Neural progenitor cell (in vitro differentiated cells): ENCODE measurements around the gene PFN1.

ENCODE experiments used
- EZH2phosphoT487 ChIP-seq: fragments of 200-600 bp; sonication (generic); IDR thresholded peaks from 2 replicates; pipeline ENCODE4 v1.6.1; 2017; ENCODE audit warnings: antibody characterized with exemption
- TF ChIP-seq, protein P1 (sequence below): fragments of 200-600 bp; sonication (generic); IDR thresholded peaks from 2 replicates; pipeline ENCODE4 v1.5.1; 2017; ENCODE audit warnings: antibody characterized with exemption, mild to moderate bottlenecking

DNA sequence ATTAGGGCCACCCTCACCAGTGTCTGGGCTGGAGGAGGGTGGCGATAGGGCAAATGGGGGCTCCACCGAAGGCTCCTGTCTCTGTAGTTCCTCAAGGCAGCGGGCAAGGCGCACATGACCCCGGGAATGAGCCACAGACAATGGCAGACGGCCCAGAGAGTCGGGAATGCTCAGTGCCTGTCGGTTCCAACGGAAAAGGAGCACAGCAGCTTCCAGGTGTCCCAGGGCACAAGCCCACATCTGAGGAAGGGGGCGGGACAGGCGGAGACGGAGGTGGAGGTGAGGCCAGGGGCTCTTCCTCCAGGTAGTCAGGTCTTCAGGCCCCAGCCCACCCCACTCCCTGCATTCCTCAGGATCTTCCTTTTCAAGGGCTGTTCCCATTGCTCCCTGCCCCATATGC lies 24.4 kb upstream of the PFN1 start:
- TF ChIP-seq, protein P1, sequence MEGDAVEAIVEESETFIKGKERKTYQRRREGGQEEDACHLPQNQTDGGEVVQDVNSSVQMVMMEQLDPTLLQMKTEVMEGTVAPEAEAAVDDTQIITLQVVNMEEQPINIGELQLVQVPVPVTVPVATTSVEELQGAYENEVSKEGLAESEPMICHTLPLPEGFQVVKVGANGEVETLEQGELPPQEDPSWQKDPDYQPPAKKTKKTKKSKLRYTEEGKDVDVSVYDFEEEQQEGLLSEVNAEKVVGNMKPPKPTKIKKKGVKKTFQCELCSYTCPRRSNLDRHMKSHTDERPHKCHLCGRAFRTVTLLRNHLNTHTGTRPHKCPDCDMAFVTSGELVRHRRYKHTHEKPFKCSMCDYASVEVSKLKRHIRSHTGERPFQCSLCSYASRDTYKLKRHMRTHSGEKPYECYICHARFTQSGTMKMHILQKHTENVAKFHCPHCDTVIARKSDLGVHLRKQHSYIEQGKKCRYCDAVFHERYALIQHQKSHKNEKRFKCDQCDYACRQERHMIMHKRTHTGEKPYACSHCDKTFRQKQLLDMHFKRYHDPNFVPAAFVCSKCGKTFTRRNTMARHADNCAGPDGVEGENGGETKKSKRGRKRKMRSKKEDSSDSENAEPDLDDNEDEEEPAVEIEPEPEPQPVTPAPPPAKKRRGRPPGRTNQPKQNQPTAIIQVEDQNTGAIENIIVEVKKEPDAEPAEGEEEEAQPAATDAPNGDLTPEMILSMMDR = no peak
- no peak for TF ChIP-seq EZH2phosphoT487
